PC-3 (cell line): Measurements from ENCODE around the gene PPA1. TPM values are rescaled to one million over a fixed set of nuclear protein-coding genes. Genes with fewer than 3 reads are reported as not detected.
A peak's percentile ranks its signal among the peaks of the same experiment; 100 is the strongest.

ENCODE experiments used
- ATAC-seq: fragments of 200-7000 bp; cut with Tn5 transposase; 2 replicates; pipeline ENCODE4 v1.9.1; 2020; ENCODE audit warnings: mild to moderate bottlenecking, moderate library complexity
- BruUV-seq: library from RNA; stranded (reverse); fragments of 400-500 nt; replicated peaks from 2 replicates; lab custom pipeline; 2021; lab: Mats Ljungman, UMichigan
- CTCF ChIA-PET: fragments of 300-600 bp; sonication (Branson Sonifier 250); formaldehyde crosslinking; loops from one replicate; lab custom pipeline; 2022; ENCODE audit warnings: antibody characterized with exemption; lab: Charles Lee
- POLR2A ChIA-PET: fragments of 300-600 bp; sonication (Branson Sonifier 250); formaldehyde crosslinking; loops from one replicate; lab custom pipeline; 2022; ENCODE audit warnings: antibody characterized with exemption; ENCODE audit not compliant: unreplicated experiment; lab: Charles Lee
- DNase-seq: peaks from one replicate; pipeline ENCODE4 v3.0.0-alpha.2; 2015
- H2AFZ ChIP-seq: fragments of 300-600 bp; sonication (generic); 2 replicates; pipeline ENCODE4 v1.6.0; 2016; ENCODE audit warnings: antibody characterized with exemption, low read length
- H3F3A ChIP-seq: fragments of 300-600 bp; sonication (generic); one replicate; pipeline ENCODE4 v1.6.0; 2017; ENCODE audit warnings: antibody characterized with exemption, low read length, control low read depth, mild to moderate bottlenecking; ENCODE audit not compliant: unreplicated experiment
- H3K27ac ChIP-seq: fragments of 300-600 bp; sonication (generic); 2 replicates; pipeline ENCODE4 v1.5.1; 2016; ENCODE audit warnings: mild to moderate bottlenecking, low read length
- H3K27me3 ChIP-seq: fragments of 300-600 bp; sonication (generic); 2 replicates; pipeline ENCODE4 v1.6.1; 2016; ENCODE audit warnings: low read length, mixed read lengths
- H3K36me3 ChIP-seq: fragments of 300-600 bp; sonication (generic); 2 replicates; pipeline ENCODE4 v1.6.1; 2016; ENCODE audit warnings: low read depth, mixed run types, low read length, mixed read lengths
- H3K4me1 ChIP-seq: fragments of 300-600 bp; sonication (generic); 2 replicates; pipeline ENCODE4 v1.5.1; 2016; ENCODE audit warnings: low read length; ENCODE audit not compliant: insufficient read depth
- H3K4me2 ChIP-seq: fragments of 300-600 bp; sonication (generic); 2 replicates; pipeline ENCODE4 v1.6.0; 2016; ENCODE audit warnings: low read length
- H3K4me3 ChIP-seq: fragments of 300-600 bp; sonication (generic); 2 replicates; pipeline ENCODE4 v1.5.1; 2016; ENCODE audit warnings: mild to moderate bottlenecking, low read length, mixed read lengths
- H3K79me2 ChIP-seq: fragments of 300-600 bp; sonication (generic); 2 replicates; pipeline ENCODE4 v1.6.1; 2017; ENCODE audit warnings: low read length, mixed read lengths
- H3K9ac ChIP-seq: fragments of 300-600 bp; sonication (generic); 2 replicates; pipeline ENCODE4 v1.6.0; 2016; ENCODE audit warnings: mild to moderate bottlenecking, low read length
- H3K9me2 ChIP-seq: fragments of 300-600 bp; sonication (generic); replicated peaks from 2 replicates; pipeline ENCODE4 v1.6.1; 2016; ENCODE audit warnings: mixed run types, low read length, mixed read lengths
- H3K9me3 ChIP-seq: fragments of 300-600 bp; sonication (generic); 2 replicates; pipeline ENCODE4 v1.6.1; 2016; ENCODE audit warnings: low read length, mixed read lengths
- H4K20me1 ChIP-seq: fragments of 300-600 bp; sonication (generic); 2 replicates; pipeline ENCODE4 v1.6.1; 2016; ENCODE audit warnings: low read length, mixed read lengths
- EZH2 ChIP-seq: fragments of 300-600 bp; sonication (generic); IDR thresholded peaks from one replicate; pipeline ENCODE4 v1.6.1; 2017; ENCODE audit warnings: antibody characterized with exemption, mild to moderate bottlenecking, low read length; ENCODE audit not compliant: unreplicated experiment
- EZH2phosphoT487 ChIP-seq: fragments of 300-600 bp; sonication (generic); IDR thresholded peaks from 2 replicates; pipeline ENCODE4 v1.6.1; 2018; ENCODE audit warnings: mild to moderate bottlenecking, antibody characterized with exemption, low read length, borderline replicate concordance
- intact Hi-C: fragments of 100-400 bp; cut with micrococcal nuclease; formaldehyde crosslinking; loops from 2 replicates; pipeline ENCODE4 v1.9.0; 2023
- total RNA-seq: library from RNA; depleted of rRNA; stranded (reverse); fragments of >200 nt; gene quantifications from 2 replicates; pipeline ENCODE4 v1.2.3, GENCODE V29; 2014
- TF ChIP-seq, protein P1 (sequence below): fragments of 300-600 bp; sonication (generic); conservative IDR thresholded peaks from 2 replicates; pipeline ENCODE4 v1.5.1; 2017; ENCODE audit warnings: antibody characterized with exemption, low read depth, mild to moderate bottlenecking, low read length

PPA1 gene
- total RNA-seq, 1 experiment from 2014 or later = 440 TPM

DNA sequence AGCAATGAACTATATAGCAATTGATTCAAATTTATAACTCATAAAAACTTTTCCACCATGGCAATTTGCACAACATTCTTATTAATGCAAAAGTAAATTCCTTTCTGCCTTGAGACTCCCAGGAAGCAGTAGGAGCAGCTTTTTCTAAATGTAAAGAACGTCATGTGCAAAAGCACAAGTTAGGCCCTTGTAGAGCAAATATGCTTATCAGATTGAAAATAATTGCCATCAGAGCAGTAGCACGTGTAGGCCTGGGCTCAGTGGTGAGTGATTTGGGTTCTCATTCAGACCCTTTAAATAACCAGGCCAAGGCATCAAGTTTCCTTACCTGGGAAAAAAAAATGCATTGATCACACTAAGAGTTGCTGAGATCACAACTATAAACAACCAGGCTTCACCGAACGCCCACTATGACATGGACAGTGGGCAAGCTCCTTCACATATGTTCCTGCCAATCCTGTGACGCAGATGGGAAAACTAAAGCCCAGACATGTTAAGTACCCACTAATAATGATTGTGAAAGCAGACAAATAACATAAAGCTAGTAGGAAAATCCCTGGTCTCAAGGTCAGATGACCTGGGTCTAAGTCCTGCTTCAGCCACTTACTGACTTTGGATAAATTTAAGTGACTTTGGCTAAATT, 40.8 kb downstream of the PPA1 start:
- H3K79me2 ChIP-seq = no peaks in the 10 kb centered on the region
- DNase-seq (no peak), ATAC-seq (no peak)
- no peaks in the 10 kb centered on the region for H3K9me3 ChIP-seq
- no peaks in the 10 kb centered on the region for H3K36me3 ChIP-seq
- no peaks in the 10 kb centered on the region for H3K27me3 ChIP-seq
- no peak overlapping the region for H3K27ac ChIP-seq
- H3K4me1 ChIP-seq = peaks cover 18% of the 10 kb centered on the region
- TF ChIP-seq, protein P1, sequence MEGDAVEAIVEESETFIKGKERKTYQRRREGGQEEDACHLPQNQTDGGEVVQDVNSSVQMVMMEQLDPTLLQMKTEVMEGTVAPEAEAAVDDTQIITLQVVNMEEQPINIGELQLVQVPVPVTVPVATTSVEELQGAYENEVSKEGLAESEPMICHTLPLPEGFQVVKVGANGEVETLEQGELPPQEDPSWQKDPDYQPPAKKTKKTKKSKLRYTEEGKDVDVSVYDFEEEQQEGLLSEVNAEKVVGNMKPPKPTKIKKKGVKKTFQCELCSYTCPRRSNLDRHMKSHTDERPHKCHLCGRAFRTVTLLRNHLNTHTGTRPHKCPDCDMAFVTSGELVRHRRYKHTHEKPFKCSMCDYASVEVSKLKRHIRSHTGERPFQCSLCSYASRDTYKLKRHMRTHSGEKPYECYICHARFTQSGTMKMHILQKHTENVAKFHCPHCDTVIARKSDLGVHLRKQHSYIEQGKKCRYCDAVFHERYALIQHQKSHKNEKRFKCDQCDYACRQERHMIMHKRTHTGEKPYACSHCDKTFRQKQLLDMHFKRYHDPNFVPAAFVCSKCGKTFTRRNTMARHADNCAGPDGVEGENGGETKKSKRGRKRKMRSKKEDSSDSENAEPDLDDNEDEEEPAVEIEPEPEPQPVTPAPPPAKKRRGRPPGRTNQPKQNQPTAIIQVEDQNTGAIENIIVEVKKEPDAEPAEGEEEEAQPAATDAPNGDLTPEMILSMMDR = no peak
- no peak for TF ChIP-seq EZH2
- no peak for TF ChIP-seq EZH2phosphoT487
- H3K4me2 ChIP-seq = no peak overlapping the region
- H3K9me2 ChIP-seq = no peaks in the 10 kb centered on the region
- no TSS peak for BruUV-seq
- H4K20me1 ChIP-seq = no peaks in the 10 kb centered on the region
- no peaks in the 10 kb centered on the region for H3F3A ChIP-seq
- POLR2A ChIA-PET = interaction anchor here (0.6 to 0.7 kb wide), 2 partner anchors 22 to 186 kb away, joined by 3 to 6 read pairs; partner anchors contain the start of gene SAR1A
- H2AFZ ChIP-seq = no peak overlapping the region
- intact Hi-C loops = loop anchor here (2.0 kb wide), 1 partner anchor 46 kb away; the partner anchor contains the start of gene TYSND1
- no peak overlapping the region for H3K4me3 ChIP-seq
- CTCF ChIA-PET = interaction anchor here (0.5 to 1.3 kb wide), 2 partner anchors 46 to 47 kb away, joined by 3 to 6 read pairs; partner anchors contain the start of gene TYSND1
- H3K9ac ChIP-seq = no peak overlapping the region

- Histone ChIP-seq H3K36me3 (no peaks in the 10 kb centered on the region), H3K4me2 (no peak overlapping the region), H3K9me2 (no peaks in the 10 kb centered on the region), H3K4me3 (no peak overlapping the region), H3K27me3 (no peaks in the 10 kb centered on the region), H4K20me1 (no peaks in the 10 kb centered on the region), H2AFZ (no peak overlapping the region), H3K79me2 (no peaks in the 10 kb centered on the region), H3F3A (no peaks in the 10 kb centered on the region), H3K9me3 (no peaks in the 10 kb centered on the region), H3K27ac (no peak overlapping the region), H3K9ac (no peak overlapping the region), H3K4me1 (peaks cover 18% of the 10 kb centered on the region)
- intact Hi-C loops = loop anchor here (2.0 kb wide), 1 partner anchor 45 kb away; the partner anchor contains the start of gene TYSND1
- POLR2A ChIA-PET = no interaction called here
- DNase-seq (peak; percentile 67), ATAC-seq (peak; percentile 67)
- TF ChIP-seq, protein P1 = no peak
- TF ChIP-seq EZH2 = no peak
- TF ChIP-seq EZH2phosphoT487 = no peak
- CTCF ChIA-PET = no interaction called here
- TSS peak; percentile 16 for BruUV-seq
These were observed 41.3 kb downstream of the PPA1 start for GRCh38 chr10:70191972-70192305.
